Liver (tissue), 9 donors: ENCODE results near the gene CCDC54. TPM values are rescaled to one million over a fixed set of nuclear protein-coding genes. Genes with fewer than 3 reads are reported as not detected.

Experiments
- DNase-seq: peaks from one replicate; pipeline ENCODE4 v3.0.0-alpha.2; 2017; ENCODE audit warnings: low spot score
- H3K27ac ChIP-seq, 2 donors: one replicate each; pipeline ENCODE4 v1.7.0; 2013; ENCODE audit warnings: inconsistent platforms in 2 of 2, low read length in 2 of 2, control low read depth in 1 of 2, low read depth in 1 of 2, mild to moderate bottlenecking in 1 of 2
- H3K27me3 ChIP-seq, 4 donors: one replicate each; pipeline versions ENCODE4 v1.6.1 to v1.7.0; 2013; ENCODE audit warnings: low read length in 3 of 4, inconsistent platforms in 1 of 4, mild to moderate bottlenecking in 1 of 4, moderate library complexity in 1 of 4; ENCODE audit not compliant: control insufficient read depth in 4 of 4, insufficient read depth in 4 of 4
- H3K36me3 ChIP-seq, 4 donors: one replicate each; pipeline versions ENCODE4 v1.6.1 to v1.7.0; 2013; ENCODE audit warnings: low read length in 3 of 4, mild to moderate bottlenecking in 3 of 4, low read depth in 1 of 4, moderate library complexity in 1 of 4; ENCODE audit not compliant: control insufficient read depth in 4 of 4, insufficient read depth in 3 of 4
- H3K4me1 ChIP-seq, 4 donors: one replicate each; pipeline versions ENCODE4 v1.6.1 to v1.7.0; 2013; ENCODE audit warnings: low read length in 3 of 4, mild to moderate bottlenecking in 3 of 4, moderate library complexity in 1 of 4; ENCODE audit not compliant: control insufficient read depth in 4 of 4, insufficient read depth in 4 of 4
- H3K4me3 ChIP-seq, 3 donors: one replicate each; pipeline versions ENCODE4 v1.6.1 to v1.7.0; 2013; ENCODE audit warnings: low read length in 3 of 3, control low read depth in 1 of 3, low read depth in 1 of 3, mild to moderate bottlenecking in 1 of 3
- H3K9ac ChIP-seq, 2 donors: one replicate each; pipeline ENCODE4 v1.7.0; 2013; ENCODE audit warnings: low read length in 2 of 2, mild to moderate bottlenecking in 2 of 2, moderate library complexity in 2 of 2, control low read depth in 1 of 2, low read depth in 1 of 2
- H3K9me3 ChIP-seq, 4 donors: one replicate each; pipeline versions ENCODE4 v1.6.1 to v1.7.0; 2013; ENCODE audit warnings: low read length in 3 of 4; ENCODE audit not compliant: control insufficient read depth in 4 of 4
- CTCF ChIP-seq: fragments of 150-350 bp; IDR thresholded peaks from 2 replicates; pipeline ENCODE4 v1.5.1; 2017; ENCODE audit warnings: improper control_type of control experiment, low read depth, low read length; ENCODE audit not compliant: missing input control
- FOXA1 ChIP-seq: IDR thresholded peaks from 2 replicates; pipeline ENCODE4 v1.6.1; 2016; ENCODE audit warnings: antibody characterized with exemption
- FOXA2 ChIP-seq: IDR thresholded peaks from 2 replicates; pipeline ENCODE4 v1.6.1; 2016; ENCODE audit warnings: antibody characterized with exemption
- HNF4G ChIP-seq: IDR thresholded peaks from 2 replicates; pipeline ENCODE4 v1.6.1; 2016; ENCODE audit warnings: antibody characterized with exemption
- RAD21 ChIP-seq, 2 donors: IDR thresholded peaks; 2 replicates each; pipeline ENCODE4 v1.6.1; 2016; ENCODE audit warnings: antibody characterized with exemption in 2 of 2, mild to moderate bottlenecking in 2 of 2
- REST ChIP-seq: IDR thresholded peaks from 2 replicates; pipeline ENCODE4 v1.6.1; 2016; ENCODE audit warnings: antibody characterized with exemption, mild to moderate bottlenecking
- RXRA ChIP-seq, 2 donors: IDR thresholded peaks; 2 replicates each; pipeline ENCODE4 v1.6.1; 2017 to 2018; ENCODE audit warnings: antibody characterized with exemption in 2 of 2, mild to moderate bottlenecking in 1 of 2
- TAF1 ChIP-seq: conservative IDR thresholded peaks from 2 replicates; pipeline ENCODE4 v1.6.1; 2016; ENCODE audit warnings: antibody characterized with exemption, mild to moderate bottlenecking
- YY1 ChIP-seq: IDR thresholded peaks from 2 replicates; pipeline ENCODE4 v1.6.1; 2016; ENCODE audit warnings: antibody characterized with exemption, mild to moderate bottlenecking
- WGBS: extraction: QIAGEN DNeasy Blood & Tissue Kit; methylation state at CpG from one replicate; pipeline ENCODE4 v1.1.7; 2013; 5-methylcytosine and 5-hydroxymethylcytosine counted together
- polyA plus RNA-seq, 2 donors: library from polyadenylated mRNA; stranded (reverse) in 1 of 2; unstranded in 1 of 2; fragments of 200-250 nt in 1 of 2; fragments of >200 nt in 1 of 2; fragmentation: Nextera tagmentation in 1 of 2; extraction: Ambion mirVana in 1 of 2; gene quantifications; one replicate each; pipeline versions ENCODE4 v1.2.1 to v1.2.3, GENCODE V29; 2013 to 2015
- total RNA-seq, 2 donors: library from RNA; depleted of rRNA; stranded (reverse); fragments of >200 nt; gene quantifications; one replicate each; pipeline ENCODE4 v1.2.3, GENCODE V29; 2014
- TF ChIP-seq, protein P1 (sequence below): IDR thresholded peaks from 2 replicates; pipeline ENCODE4 v1.6.1; 2016; ENCODE audit warnings: antibody characterized with exemption
- donor health status: healthy.
- donor health status: healthy.
- donor health status: healthy.
- donor health status: healthy.
- donor health status: healthy.

CCDC54 gene
- total and polyA plus RNA-seq, 4 donors = 0.21 TPM; not detected in 3

GRCh38 chr3:107361633-107362032, 15.6 kb upstream of the CCDC54 start (continued):
- TF ChIP-seq REST (no peak), TAF1 (no peak), FOXA2 (no peak), RXRA (IDR thresholded peaks at IDR 0.05) (no peak), YY1 (no peak), HNF4G (no peak), RAD21 (IDR thresholded peaks at IDR 0.05) (no peak)

DNA sequence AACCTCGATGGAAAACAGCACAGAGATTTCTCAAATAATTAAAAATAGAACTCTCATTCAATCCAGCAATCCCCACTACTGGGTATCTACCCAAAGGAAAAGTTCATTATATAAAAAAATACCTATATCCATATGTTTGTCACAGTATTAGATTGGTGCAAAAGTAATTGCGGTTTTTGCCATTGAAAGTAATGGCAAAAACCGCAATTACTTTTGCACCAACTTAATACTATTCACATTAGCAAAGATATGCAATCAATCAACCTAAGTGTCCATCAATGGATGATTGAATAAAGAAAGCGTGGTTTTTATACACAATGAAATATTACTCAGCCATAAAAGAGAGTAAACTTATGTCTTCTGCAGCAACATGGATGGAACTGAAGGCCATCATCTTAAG, 12.2 kb upstream of the CCDC54 start:
- Histone ChIP-seq H3K4me3 (no peak overlapping the region), H3K27me3 (no peaks in the 10 kb centered on the region), H3K4me1 (peaks cover 0 to 2% (median 0%) of the 10 kb centered on the region in 4 donors), H3K36me3 (no peaks in the 10 kb centered on the region), H3K9ac (no peak overlapping the region), H3K9me3 (no peaks in the 10 kb centered on the region), H3K27ac (no peak overlapping the region)
- no peak for DNase-seq
- 89% methylated on average over 4 of the region's 4 CpGs for WGBS
- TF ChIP-seq, protein P1, sequence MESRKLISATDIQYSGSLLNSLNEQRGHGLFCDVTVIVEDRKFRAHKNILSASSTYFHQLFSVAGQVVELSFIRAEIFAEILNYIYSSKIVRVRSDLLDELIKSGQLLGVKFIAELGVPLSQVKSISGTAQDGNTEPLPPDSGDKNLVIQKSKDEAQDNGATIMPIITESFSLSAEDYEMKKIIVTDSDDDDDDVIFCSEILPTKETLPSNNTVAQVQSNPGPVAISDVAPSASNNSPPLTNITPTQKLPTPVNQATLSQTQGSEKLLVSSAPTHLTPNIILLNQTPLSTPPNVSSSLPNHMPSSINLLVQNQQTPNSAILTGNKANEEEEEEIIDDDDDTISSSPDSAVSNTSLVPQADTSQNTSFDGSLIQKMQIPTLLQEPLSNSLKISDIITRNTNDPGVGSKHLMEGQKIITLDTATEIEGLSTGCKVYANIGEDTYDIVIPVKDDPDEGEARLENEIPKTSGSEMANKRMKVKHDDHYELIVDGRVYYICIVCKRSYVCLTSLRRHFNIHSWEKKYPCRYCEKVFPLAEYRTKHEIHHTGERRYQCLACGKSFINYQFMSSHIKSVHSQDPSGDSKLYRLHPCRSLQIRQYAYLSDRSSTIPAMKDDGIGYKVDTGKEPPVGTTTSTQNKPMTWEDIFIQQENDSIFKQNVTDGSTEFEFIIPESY = no peak
- TF ChIP-seq FOXA1 (no peak), REST (no peak), HNF4G (no peak), CTCF (no peak), RAD21 (IDR thresholded peaks at IDR 0.05) (no peak)
